Sigmoid colon (tissue), 7 donors: Measurements from ENCODE around the gene BIN2. TPM values are rescaled to one million over a fixed set of nuclear protein-coding genes. Genes with fewer than 3 reads are reported as not detected.

Experiments
- DNase-seq: peaks from one replicate; pipeline ENCODE4 v3.0.0-alpha.2; 2019
- H3K27ac ChIP-seq, 4 donors: fragments of 200-600 bp; sonication (generic); one replicate each; pipeline ENCODE4 v1.5.1; 2016 to 2019; ENCODE audit warnings: mild to moderate bottlenecking in 1 of 4
- H3K27me3 ChIP-seq, 3 donors: fragments of 200-600 bp; sonication (generic); one replicate each; pipeline ENCODE4 v1.5.1; 2019; ENCODE audit warnings: mild to moderate bottlenecking in 1 of 3
- H3K36me3 ChIP-seq, 4 donors: fragments of 200-600 bp; sonication (generic); one replicate each; pipeline ENCODE4 v1.5.1; 2016 to 2019
- H3K4me1 ChIP-seq, 4 donors: fragments of 200-600 bp; sonication (generic); one replicate each; pipeline ENCODE4 v1.5.1; 2017 to 2019
- H3K4me3 ChIP-seq, 4 donors: fragments of 200-600 bp; sonication (generic); one replicate each; pipeline ENCODE4 v1.5.1; 2017 to 2019; ENCODE audit warnings: mild to moderate bottlenecking in 2 of 4, moderate library complexity in 1 of 4
- H3K9me3 ChIP-seq, 4 donors: fragments of 200-600 bp in 3 of 4; sonication (generic) in 3 of 4; one replicate each; pipeline versions ENCODE4 v1.5.1 to v1.6.1; 2013 to 2019
- CTCF ChIP-seq, 4 experiments: fragments of 450-650 bp in 3 of 4; fragments of 200-600 bp in 1 of 4; IDR thresholded peaks; one replicate each; pipeline ENCODE4 v1.5.1; 2016 to 2019; ENCODE audit warnings: antibody characterized with exemption in 4 of 4, mild to moderate bottlenecking in 3 of 4, moderate library complexity in 2 of 4
- EP300 ChIP-seq, 4 donors: sonication (generic); formaldehyde crosslinking; IDR thresholded peaks; one replicate each; pipeline ENCODE4 v1.6.1; 2017; ENCODE audit warnings: antibody characterized with exemption in 4 of 4
- POLR2A ChIP-seq, 2 donors: fragments of 450-650 bp; IDR thresholded peaks; one replicate each; pipeline ENCODE4 v1.6.1; 2016; ENCODE audit warnings: antibody characterized with exemption in 2 of 2, mild to moderate bottlenecking in 2 of 2, moderate library complexity in 2 of 2
- POLR2AphosphoS5 ChIP-seq, 4 donors: sonication (generic); formaldehyde crosslinking; IDR thresholded peaks; one replicate each; pipeline ENCODE4 v1.6.1; 2017; ENCODE audit warnings: antibody characterized with exemption in 4 of 4
- WGBS, 2 donors: extraction: QIAGEN DNeasy Blood & Tissue Kit; methylation state at CpG; one replicate each; pipeline ENCODE4 v1.1.7; 2013; 5-methylcytosine and 5-hydroxymethylcytosine counted together
- intact Hi-C: fragments of 100-400 bp; cut with DNase I; formaldehyde crosslinking; loops from one replicate; pipeline ENCODE4 v1.15.1; 2023
- polyA plus RNA-seq, 3 donors: library from polyadenylated mRNA; stranded (reverse); fragments of 200-250 nt; gene quantifications; one replicate each; pipeline ENCODE4 v1.2.3, GENCODE V29; 2013
- total RNA-seq, 4 donors: library from RNA; depleted of rRNA; stranded (reverse); fragments of >200 nt; gene quantifications; one replicate each; pipeline ENCODE4 v1.1.0, GENCODE V29; 2016
- donor health status: healthy with polysubstance abuse.
- donor health status: Bipolar disorder and iron deficiency.
- donor health status: healthy.

Gene BIN2
- total and polyA plus RNA-seq, 7 donors: 2.3 to 21.2 (median 4.2) TPM

- Histone ChIP-seq H3K36me3 (peaks cover 0 to 31% (median 4%) of the 10 kb centered on the region in 4 donors), H3K9me3 (no peaks in the 10 kb centered on the region), H3K4me1 (peaks cover 0 to 5% (median 4%) of the 10 kb centered on the region in 4 donors), H3K4me3 (no peak overlapping the region), H3K27ac (no peak overlapping the region), H3K27me3 (no peaks in the 10 kb centered on the region)
- no peak for TF ChIP-seq POLR2AphosphoS5 (IDR thresholded peaks at IDR 0.05)
- no peak for TF ChIP-seq POLR2A (IDR thresholded peaks at IDR 0.05)
- TF ChIP-seq CTCF (IDR thresholded peaks at IDR 0.05): no peak
- TF ChIP-seq EP300 (IDR thresholded peaks at IDR 0.05): no peak
- DNase-seq: no peak
- 67 to 74% methylated on average over 14 of the region's 14 CpGs for WGBS, 2 donors
- intact Hi-C loops: no loop called here
Observed at GRCh38 chr12:51247523-51248206, 76.3 kb downstream of the BIN2 start.

GRCh38 chr12:51246254-51246853 lies 77.6 kb downstream of the BIN2 start:
- H3K36me3 ChIP-seq: peaks cover 8 to 45% (median 17%) of the 10 kb centered on the region in 4 donors
- intact Hi-C loops: no loop called here
- H3K9me3 ChIP-seq: no peaks in the 10 kb centered on the region
- 12 to 20% methylated on average over 7 of the region's 7 CpGs for WGBS, 2 donors
- no peaks in the 10 kb centered on the region for H3K27me3 ChIP-seq
- H3K27ac ChIP-seq: peak overlapping the region in 1 of 4 donors; percentile 22
- H3K4me1 ChIP-seq: peaks cover 0 to 9% (median 6%) of the 10 kb centered on the region in 4 donors
- H3K4me3 ChIP-seq: no peak overlapping the region
- no peak for TF ChIP-seq POLR2A (IDR thresholded peaks at IDR 0.05)
- TF ChIP-seq POLR2AphosphoS5 (IDR thresholded peaks at IDR 0.05): peak in 1 of 4 donors; percentile 34
- DNase-seq: no peak

- intact Hi-C loops: no loop called here
Observed at GRCh38 chr12:51245476-51246253, 78.3 kb downstream of the BIN2 start.

GRCh38 chr12:51244269-51244668 lies 79.7 kb downstream of the BIN2 start:
- peaks cover 0 to 28% (median 24%) of the 10 kb centered on the region in 4 donors for H3K4me1 ChIP-seq
- H3K4me3 ChIP-seq: no peak overlapping the region
- 84 to 90% methylated on average over 4 of the region's 4 CpGs for WGBS, 2 donors
- no peak for DNase-seq
- H3K27me3 ChIP-seq: no peaks in the 10 kb centered on the region
- H3K9me3 ChIP-seq: no peaks in the 10 kb centered on the region
- intact Hi-C loops: no loop called here
- no peak for TF ChIP-seq EP300 (IDR thresholded peaks at IDR 0.05)
- no peak for TF ChIP-seq CTCF (IDR thresholded peaks at IDR 0.05)
- TF ChIP-seq POLR2AphosphoS5 (IDR thresholded peaks at IDR 0.05): no peak
- no peak for TF ChIP-seq POLR2A (IDR thresholded peaks at IDR 0.05)
- peaks cover 20 to 60% (median 29%) of the 10 kb centered on the region in 4 donors for H3K36me3 ChIP-seq
- no peak overlapping the region for H3K27ac ChIP-seq

More at GRCh38 chr12:51245476-51246253, 78.3 kb downstream of the BIN2 start:
- Histone ChIP-seq H3K36me3 (peaks cover 15 to 51% (median 24%) of the 10 kb centered on the region in 4 donors), H3K27me3 (no peaks in the 10 kb centered on the region), H3K4me1 (peaks cover 0 to 16% (median 13%) of the 10 kb centered on the region in 4 donors), H3K4me3 (no peak overlapping the region), H3K9me3 (no peaks in the 10 kb centered on the region), H3K27ac (peak overlapping the region in 1 of 4 donors; percentile 22)
- no peak for DNase-seq
- no peak for TF ChIP-seq CTCF (IDR thresholded peaks at IDR 0.05)
- TF ChIP-seq POLR2AphosphoS5 (IDR thresholded peaks at IDR 0.05): no peak
- TF ChIP-seq POLR2A (IDR thresholded peaks at IDR 0.05): no peak
- TF ChIP-seq EP300 (IDR thresholded peaks at IDR 0.05): no peak
- 90 to 91% methylated on average over 11 of the region's 11 CpGs for WGBS, 2 donors

- Histone ChIP-seq H3K36me3 (peaks cover 20 to 60% (median 29%) of the 10 kb centered on the region in 4 donors), H3K9me3 (no peaks in the 10 kb centered on the region), H3K27me3 (no peaks in the 10 kb centered on the region), H3K4me1 (peaks cover 0 to 32% (median 26%) of the 10 kb centered on the region in 4 donors), H3K27ac (no peak overlapping the region), H3K4me3 (no peak overlapping the region)
- intact Hi-C loops: no loop called here
- TF ChIP-seq POLR2A (IDR thresholded peaks at IDR 0.05) (no peak), POLR2AphosphoS5 (IDR thresholded peaks at IDR 0.05) (no peak), EP300 (IDR thresholded peaks at IDR 0.05) (no peak), CTCF (IDR thresholded peaks at IDR 0.05) (no peak)
- 68 to 74% methylated on average over 7 of the region's 7 CpGs for WGBS, 2 donors
- DNase-seq: no peak
Observed at GRCh38 chr12:51242876-51243275, 81.1 kb downstream of the BIN2 start.
